ENCODE measurements around the gene MYH11.
A peak's percentile ranks its signal among the peaks of the same experiment; 100 is the strongest.
"Not testable (repeated sequence)": the region's sequence is repeated elsewhere in the genome, so short reads cannot be mapped to it uniquely, and the experiment has no call there.

MYH11 gene

DNA sequence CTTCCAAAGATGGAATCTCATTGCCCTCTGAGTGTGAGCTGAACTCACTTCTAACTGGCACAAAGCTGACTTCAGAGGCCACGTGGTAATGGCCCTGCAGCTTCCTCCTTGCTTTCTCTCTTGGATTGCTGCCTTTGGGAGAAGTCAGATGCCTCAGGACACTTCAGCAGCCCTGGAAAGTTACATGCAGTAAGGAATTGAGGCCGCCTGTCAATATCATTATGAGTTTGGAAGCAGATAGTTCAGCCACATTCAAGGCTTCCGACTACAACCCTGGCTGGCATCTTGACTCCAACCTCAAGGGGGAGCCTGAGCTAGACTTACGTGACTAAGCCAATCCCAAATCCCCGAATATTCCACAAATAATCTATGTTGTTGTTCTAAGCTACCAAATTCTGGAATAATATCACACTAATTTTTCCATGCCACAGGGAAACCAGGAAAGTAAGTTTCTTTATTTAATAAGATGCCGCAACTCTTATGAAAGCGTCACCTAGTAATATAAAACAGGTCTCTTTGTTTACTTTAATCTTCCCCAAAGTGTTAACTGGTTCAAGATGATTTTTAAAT is 18.0 kb upstream of the MYH11 start:
- DNase-seq = peak in 1 of 2 experiments; percentile 4

DNA sequence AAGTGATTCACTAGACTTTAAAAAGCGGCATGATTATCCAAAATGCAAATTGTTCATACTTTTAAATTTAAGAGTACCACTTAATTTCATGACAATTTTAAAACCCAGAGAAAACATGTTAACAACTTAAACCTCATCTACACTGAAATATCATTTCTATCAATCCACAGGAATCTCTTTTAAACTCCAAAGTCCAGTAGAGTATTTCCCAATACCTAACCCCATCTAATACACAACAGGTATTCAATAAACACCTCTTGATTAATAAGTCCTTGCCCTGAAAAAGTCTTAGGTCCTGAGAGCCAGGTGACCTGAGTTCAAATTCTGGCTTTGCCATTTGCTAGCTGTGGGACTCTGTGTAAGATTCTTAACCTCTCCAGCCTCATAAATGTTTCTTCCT is 16.9 kb upstream of the MYH11 start:
- no peak for DNase-seq

DNA sequence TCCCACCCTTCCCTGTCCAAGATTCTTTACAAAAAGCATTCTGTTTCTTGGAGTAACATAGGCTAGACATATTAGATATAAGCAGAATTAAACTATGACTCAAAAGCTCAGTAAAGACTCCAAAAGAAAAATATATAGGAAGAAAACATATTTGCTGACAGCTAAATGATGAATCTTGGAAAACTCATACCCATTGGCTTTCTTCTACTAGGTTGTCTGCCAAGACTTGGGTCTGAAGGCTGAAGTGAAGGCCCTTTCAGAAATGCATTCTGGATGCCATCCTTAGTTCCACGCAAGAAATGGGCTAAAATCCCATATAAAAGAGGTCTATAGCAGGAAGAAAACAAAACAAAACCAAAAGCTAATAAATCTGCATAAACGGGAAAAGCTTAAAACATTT is 16.5 kb upstream of the MYH11 start:
- no peak for DNase-seq

DNA sequence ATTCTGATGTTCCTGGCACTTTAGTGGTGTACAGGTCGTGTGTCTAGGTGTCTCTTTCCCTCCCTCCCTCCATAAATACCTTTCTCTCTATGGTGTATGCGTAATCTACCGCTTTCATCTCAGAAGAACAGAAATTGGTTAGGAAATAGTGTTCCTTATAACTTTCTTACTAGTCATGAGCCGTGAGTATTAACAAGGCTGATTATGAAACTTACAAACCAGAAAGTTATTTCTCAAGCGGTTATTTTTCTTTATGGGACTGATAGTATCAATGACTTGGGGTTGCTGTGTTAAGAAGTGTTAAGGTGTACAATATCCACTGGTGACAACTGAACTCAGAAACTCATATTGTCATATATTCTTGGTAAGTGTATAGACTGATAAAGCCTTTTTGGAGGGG is 13.2 kb upstream of the MYH11 start:
- DNase-seq = no peak

DNA sequence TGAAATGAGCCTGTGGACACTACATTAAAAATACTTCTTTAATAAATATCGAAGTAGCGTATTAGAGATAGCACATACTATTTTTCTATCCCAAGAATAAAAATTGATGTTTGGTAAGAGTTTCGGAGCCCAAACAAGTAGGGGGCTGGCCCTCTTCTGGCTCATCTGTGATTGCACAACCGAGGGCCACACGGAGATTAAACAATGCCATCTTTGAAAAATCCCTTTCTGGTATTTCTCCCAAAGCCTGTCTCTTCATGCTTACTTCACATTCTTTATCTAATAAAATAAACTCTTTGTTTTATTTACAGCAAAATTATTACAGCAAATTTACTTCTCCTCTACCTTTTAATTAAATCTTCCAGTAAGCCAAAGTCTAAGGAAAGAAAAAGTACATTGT is 9.6 kb upstream of the MYH11 start:
- DNase-seq = no peak

DNA sequence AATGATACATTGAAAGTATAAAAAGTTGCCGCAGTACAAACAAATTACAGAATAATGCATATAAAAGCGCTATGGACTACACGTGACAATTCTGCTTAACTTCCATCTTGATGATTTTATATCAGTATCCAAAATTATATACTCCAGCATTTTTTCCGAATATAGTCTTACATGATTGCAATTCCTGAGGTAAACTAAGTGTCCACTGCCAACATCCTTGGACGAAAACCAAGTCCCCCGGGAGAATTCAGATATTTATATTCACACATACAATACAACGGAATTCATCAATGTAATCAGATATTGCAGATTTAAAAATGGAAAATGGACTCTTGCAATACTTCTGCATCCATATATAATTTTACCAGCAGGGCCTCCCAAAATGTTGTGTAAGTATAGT is 8.9 kb upstream of the MYH11 start:
- no peak for DNase-seq

DNA sequence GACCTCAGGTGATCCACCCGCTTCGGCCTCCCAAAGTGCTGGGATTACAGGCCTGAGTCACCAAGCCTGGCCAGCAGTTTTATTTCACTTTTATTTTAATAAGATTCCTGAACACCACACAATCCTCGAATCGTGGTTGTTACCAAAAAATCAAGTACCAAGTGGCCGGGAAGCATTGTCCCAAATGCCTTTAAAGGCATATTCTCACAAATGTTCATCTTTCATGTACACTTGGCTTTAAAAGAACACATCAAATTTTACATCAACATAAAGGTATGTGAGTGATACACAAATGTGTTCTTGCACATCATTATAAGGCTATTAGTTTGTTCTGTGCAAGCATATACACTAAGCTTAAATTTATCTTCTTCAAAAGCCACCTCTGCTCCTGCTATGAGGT is 8.1 kb upstream of the MYH11 start:
- DNase-seq = no peak

DNA sequence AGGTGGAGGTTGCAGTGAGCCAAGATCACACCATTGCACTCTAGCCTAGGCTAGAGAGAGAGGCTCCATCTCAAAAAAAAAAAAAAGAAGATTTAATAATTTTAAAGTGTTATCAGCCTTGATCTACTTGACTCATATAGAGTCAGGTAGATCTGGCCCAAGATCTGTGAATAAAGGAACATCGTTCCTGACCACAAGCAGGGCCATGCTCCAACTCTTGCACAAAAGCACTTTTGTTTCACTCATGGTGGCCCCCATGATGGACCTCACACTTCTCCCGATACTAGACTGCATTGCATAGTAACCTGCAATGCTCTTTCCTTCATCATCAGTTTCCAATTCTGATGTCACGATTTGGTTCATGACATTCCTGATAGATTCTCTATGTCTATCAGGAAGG is 5.2 kb upstream of the MYH11 start:
- no peak for DNase-seq

DNA sequence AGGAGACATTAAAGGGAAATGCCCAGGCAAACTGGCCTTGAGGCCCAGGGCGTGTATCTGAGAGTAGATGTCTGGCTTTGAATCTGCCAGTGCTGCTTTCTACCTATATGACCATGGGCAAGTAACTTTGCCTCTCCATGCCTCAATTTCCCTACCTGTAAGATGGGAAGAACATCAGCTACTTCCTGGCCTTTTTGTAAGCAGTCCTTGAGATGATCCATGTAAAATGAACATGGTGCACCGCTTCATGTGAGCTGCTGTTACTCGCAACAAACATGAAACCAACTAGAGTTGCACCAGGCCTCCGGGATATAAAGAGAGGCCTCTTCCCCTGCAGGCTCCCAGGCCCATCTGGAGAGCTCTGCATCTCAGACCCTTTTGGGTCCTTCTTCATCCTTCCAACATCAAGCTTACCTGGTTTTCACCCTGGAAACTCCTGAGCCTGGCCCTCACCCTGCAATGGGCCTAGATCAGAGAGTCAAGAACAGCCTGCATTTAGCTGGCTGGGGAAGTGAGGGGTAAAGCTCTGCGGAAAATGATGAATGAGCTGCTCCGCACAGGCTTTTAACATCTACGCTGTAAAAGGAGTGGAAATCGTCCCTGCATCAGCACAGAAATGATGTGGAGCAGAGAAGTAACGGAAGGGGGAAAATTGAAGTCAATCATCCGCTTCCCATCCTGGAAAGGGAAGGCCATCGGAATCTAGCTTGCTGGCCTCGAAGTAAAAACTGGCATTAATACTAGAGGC is 2.3 kb upstream of the MYH11 start:
- no peak for DNase-seq

DNA sequence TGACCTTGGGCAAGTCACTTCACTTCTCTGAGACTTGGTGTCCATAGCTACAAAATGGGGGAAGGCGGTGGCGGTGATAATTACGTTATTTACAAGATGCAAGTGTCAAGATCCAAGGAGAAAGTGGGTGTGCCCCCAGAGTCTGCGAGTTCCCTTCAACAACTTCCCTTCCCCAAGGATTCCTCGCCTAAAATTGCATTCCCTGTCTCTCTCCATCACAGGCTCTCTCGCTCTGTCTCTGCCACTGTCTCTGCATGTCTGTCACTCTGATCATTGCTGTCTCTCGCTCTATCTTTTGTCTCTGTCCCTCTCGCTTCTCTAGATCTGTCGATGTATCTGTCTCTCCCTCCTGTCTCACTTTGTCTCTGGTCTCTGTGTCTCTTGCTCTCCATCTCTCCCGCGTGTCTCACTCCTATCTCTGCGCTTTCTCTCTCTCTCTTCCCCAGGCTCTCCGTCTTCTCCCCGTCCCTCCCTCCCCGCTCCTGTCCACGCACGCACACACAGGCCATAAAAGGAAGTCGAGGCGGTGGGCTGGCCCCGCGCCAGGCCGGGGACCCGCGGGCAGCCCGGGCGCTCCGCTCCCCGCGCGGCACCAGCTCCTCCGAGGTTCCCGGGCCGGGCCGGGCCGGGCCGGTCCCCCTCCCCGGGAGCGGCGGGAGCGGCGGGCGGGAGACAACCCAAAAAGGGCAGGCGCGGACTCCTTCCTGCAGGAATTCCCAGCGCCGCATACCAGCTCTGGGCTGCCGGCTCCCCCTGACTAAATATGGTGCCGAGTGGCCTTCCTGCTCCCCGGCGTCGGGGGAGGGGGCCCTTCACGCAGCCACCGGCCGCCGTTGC is 1.1 kb upstream of the MYH11 start:
- DNase-seq = no peak

DNA sequence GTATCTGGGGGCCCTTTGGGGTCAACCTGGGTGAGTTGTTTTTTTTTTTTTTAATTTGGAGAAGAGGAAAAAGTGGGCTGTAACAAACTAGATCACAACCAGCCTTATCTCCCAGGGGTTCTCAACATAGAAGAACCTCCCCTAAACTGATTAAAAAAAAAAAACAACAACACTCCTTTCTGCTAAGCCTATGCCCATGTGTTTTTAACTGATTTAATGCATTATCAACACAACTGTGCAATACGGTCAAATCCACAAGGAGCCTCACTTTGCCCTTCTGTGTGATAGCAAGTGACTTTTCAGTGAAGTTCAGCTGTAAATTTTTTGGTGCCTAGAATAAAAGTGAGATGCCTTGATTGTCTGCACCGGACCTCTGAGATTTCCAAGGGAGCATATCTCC is 646 bp downstream of the MYH11 start:
- DNase-seq = no peak

DNA sequence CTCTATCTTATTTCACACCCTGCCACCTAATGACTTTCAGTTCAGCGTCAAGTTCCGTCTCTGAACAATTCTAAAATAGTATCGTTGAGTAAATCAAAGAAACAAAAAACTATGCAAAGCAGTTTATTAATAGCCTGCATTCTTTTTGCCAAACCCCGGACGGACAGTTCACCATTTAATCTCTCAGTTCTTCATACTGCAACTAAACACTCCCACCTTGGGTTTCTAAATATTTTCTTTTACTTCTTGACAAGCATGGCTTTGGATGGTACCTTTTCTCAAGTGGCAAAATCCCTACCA is 1.2 kb downstream of the MYH11 start:
- no peak for DNase-seq

DNA sequence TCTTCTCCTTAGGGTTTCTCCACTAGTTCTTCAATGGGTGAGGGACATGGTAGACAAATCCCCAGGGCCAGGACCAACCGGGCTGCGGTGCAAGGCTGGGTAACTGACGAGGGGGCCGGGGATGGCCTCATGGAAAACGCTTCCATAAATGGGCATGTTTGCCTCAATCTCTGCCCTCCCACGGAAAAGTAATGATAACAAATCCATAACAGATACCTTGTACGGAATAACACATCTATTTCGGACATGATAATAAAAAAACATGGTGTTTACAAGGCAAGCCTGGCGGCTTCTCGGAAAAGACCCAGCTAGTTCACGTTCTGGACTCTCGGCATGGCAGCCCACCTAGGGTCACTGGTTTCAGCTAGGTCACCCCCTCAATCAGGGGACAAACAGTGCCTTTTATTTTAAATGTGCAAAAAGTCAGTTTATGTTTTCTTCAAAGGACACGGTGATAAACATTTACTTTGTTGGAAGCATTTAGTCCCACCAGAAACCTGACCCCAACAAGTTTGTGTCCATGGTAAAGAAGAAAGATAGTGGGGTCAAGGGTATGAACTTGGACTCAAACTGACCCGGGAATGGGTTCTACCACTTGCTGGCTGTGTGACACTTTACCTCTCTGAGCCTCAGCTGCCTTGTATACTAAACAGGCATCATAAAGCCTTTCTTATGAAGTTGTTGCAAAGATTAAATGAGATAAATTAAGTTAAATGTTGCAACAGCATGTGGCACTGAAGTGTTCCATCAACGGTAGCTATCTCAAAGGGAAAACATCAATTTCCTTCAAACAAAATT is 1.7 kb downstream of the MYH11 start:
- DNase-seq = no peak

DNA sequence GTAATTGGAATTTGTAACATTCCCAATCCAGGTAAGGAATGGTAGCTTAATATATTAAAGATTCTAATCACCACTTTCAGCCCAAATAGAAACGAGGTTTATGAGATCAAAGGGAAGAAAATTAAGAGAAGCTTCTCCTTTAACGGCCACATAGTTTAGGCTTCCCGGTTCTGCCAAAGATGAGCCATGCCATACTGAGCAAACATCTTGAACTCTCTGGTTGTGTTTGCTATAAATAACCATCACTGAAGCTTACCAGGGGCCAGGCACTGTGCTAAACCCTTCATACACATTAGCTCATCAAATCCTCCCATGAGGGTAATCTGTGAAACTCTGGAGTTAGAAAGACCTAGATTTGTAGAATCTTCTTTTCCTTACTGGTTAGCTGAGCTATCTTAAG is 2.8 kb downstream of the MYH11 start:
- no peak for DNase-seq

DNA sequence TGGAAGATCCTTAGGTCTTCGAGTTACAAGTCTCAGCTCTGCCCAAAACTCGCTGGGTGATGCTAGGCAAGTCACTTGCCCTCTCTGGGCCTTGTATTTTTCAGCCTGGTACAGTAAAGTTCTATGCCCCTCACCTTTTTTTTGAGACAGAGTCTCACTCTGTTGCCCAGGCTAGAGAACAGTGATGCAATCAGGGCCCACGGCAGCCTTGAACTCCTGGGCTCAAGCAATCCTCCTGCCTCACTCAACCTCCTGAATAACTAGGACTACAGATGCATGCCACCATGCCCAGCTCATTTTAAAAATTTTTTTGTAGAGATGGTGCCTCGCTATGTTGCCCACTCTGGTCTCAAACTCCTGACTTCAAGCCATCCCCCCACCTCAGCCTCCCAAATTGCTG is 3.8 kb downstream of the MYH11 start:
- DNase-seq = no peak

DNA sequence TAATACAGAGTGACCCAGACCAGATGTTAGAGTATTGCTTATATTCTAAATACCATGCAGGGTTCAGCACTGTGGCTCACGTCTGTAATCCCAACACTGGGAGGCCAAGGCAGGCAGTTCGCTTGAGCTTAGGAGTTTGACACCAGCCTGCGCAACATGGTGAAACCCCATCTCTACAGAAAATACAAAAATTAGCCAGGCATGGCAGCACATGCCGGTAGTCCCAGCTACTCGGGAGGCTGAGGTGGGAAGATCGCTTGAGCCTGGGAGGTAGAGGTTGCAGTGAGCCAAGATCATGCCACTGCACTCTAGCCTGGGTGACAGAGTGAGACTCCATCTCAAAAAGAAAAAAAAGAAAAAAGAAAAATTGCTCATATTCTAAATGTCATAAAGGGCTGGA is 6.3 kb downstream of the MYH11 start:
- DNase-seq = not testable (repeated sequence)

DNA sequence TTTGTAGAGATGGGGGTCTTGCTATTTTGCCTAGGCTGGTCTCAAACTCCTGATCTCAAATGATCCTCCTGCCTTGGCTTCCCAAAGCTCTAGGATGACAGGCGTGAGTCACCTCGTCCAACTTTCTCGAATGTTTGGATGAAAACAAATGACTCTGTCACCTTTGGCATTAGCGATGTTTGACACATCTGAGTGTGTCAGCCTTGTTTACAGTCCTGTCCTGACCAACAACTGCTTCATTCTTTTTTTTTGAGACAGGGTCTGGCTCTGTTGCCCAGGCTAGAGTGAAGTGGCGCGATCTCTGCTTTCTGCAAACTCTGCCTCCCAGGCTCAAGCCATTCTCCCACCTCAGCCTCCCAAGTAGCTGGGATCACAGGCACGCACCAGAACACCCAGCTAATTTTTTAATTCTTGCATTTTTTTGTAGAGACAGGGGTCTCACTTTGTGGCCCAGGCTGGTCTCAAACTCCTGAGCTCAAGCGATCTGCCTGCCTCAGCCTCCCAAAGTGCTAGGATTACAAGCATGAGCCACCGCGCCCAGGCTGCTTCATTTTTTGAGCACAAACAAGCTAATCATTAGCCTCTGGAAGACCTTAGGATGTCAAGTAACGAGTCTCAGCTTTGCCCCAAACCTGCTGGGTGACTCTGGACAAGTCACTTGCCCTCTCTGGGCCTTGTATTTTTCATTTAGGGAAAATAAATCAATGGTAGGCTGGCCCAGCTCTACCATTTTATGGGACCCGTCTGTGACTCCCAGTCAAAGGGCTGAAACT is 7.4 kb downstream of the MYH11 start:
- no peak for DNase-seq

DNA sequence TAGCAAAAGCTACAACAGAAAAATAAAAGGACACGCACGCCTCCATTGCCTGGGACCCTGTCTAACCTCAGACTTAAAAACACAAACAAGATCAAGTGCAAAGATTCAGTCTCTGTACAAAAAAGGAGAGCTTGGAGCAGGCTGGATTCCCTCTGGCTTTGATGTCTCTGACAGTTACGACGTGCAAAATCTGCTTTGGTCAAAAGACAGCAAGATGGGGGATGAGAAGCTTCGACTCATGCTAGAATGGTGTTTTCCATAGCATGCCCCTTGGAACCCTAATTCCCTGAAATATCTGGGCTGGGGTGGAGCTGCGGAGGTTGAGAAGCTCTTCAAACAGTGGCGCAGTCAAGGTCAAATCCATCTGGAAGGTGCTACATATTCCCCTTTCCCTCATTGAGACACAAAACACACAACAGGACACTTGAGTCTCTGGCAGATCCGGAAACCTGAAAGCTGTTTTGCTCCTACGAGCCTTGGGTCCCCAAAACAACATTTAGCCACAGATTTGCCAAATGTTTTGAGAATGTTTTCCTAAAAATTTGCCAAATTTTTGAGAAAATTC is 9.1 kb downstream of the MYH11 start:
- no peak for DNase-seq

DNA sequence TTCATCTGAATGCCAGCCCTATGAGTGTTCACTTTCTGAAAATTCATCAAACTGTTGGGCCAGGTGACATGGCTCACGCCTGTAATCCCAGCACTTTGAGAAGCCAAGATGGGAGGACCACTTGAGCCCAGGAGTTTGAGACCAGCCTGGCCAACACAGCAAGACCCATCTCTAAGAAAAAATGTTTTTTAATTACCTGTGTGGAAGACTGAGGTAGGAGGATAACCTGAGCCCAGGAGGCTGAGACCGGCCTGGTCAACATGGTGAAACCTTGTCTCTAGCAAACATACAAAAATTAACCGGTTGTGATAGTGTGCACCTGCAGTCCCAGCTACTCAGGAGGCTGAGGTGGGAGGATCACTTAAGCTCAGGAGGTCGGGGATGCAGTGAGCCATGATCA is 10.3 kb downstream of the MYH11 start:
- no peak for DNase-seq

DNA sequence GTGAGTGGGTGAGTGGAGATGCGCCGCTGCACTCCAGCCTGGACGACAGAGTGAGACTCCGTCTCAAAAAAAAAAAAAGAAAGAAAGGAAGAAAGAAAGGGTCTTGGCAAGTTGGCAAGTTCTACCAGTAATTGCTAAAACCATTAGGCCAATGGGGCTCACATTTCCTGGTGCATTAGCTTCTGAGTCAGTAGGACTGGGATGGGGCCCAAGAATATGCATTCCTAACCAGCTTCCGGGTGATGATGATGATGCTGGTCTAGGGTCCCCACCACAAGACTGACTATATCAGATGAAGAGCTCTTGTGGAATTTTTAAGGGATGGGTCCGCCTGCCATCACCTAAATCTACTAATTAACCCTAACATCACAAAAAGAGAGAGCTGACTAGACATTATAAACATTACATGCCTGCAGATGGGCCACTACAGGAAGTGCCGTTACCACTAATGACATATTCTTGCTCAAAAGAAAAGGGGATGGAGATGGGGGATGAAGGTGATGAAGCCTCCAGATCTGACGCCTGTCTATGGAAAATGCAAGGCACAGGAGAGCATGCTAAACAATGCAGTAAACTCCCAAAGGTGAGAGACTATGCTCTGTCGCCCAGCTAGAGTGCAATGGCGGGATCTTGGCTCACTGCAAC is 13.1 kb downstream of the MYH11 start:
- no peak for DNase-seq

DNA sequence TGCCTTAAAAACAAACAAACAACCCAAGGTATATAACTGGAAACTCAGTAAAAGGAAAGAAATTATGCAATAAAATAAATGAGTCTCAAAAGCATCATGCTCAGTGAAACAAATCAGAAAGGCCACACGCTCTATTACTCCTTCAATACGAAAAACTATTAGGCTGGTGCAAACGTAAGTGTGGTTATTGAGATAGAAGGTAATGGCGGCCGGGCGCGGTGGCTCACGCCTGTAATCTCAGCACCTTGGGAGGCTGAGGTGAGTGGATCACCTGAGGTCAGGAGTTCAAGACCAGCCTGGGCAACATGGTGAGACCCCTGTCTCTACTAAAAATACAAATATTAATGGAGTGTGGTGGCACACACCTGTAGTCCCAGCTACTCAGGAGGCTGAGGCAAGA is 17.6 kb downstream of the MYH11 start:
- DNase-seq = not testable (repeated sequence)

DNA sequence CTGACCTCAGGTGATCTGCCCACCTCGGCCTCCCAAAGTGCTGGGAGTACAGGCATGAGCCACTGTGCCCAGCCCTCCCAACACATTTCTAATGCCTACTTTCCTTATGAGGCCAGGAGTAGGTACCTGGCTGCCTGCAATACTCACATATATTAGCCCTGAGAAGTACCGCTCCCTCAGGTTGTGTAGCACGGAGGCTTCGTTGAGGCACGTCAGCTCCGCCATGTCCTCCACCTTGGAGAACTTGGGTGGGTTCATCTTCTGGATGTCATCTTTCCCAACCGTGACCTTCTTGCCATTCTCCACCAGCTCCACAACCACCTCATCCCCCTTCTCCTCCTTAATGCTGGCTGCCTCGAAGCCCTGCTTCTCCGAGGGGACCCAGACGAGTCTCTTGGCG is 19.1 kb downstream of the MYH11 start:
- no peak for DNase-seq

Data from AML-193 (cell line).